ENCODE data around the gene TRMT5. TPM values are rescaled to one million over a fixed set of nuclear protein-coding genes. Genes with fewer than 3 reads are reported as not detected.

The TRMT5 gene
- total and polyA plus RNA-seq, 9 of the 15 experiments (the other 6 are each of a cell fraction or from before 2014, with no cell fraction given), result 8.4 to 20.0 (median 15.1) TPM

DNA sequence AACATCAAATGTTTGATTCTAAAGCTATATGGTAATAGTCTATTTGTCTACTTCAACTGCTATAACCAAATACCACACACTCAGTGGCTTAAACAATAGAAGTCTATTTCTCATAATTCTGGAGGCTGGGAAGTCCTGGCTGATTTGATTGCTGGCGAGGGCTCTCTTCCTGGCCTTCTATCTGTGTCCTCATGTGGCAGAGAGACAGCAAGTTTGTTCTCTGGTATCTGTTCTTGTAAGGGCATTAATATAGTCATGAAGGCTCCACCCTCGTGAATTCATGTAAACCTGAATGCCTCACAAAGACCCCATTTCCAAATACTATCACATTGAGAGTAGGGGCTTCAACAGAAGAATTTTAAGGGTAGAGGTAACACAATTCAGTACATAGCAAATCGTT lies 34.1 kb downstream of the TRMT5 start:
- Histone ChIP-seq H4K20me1 (replicated peaks; ENCODE audit: control insufficient read depth, insufficient read depth, low read length) (no peaks in the 10 kb centered on the region), H3K9ac (ENCODE audit: insufficient read depth in 1 of 2, low read depth in 2 of 2, low read length in 2 of 2) (no peak overlapping the region), H3K4me2 (ENCODE audit: insufficient read depth, low read length) (no peak overlapping the region), H3K27me3 (ENCODE audit: control insufficient read depth in 2 of 2, insufficient read depth in 2 of 2, low read length in 2 of 2) (no peaks in the 10 kb centered on the region), H3K9me1 (ENCODE audit: control insufficient read depth, insufficient read depth, low read length) (no peaks in the 10 kb centered on the region), H2AFZ (ENCODE audit: low read depth, low read length) (no peak overlapping the region), H3K9me3 (replicated peaks; ENCODE audit: control insufficient read depth, insufficient read depth, low read depth, low read length) (no peaks in the 10 kb centered on the region), H3K27ac (ENCODE audit: extremely low read depth, low read depth, low read length) (no peak overlapping the region), H3K4me1 (replicated peaks in 1 of 2; ENCODE audit: control insufficient read depth in 2 of 2, insufficient read depth in 2 of 2, low read length in 2 of 2) (no peaks in the 10 kb centered on the region), H3K36me3 (ENCODE audit: control insufficient read depth, insufficient read depth, low read length) (0 out of 3 replicates have a peak, but pooled peaks cover 3% of the 10 kb centered on the region), H3K79me2 (ENCODE audit: control insufficient read depth, insufficient read depth, low read length) (no peaks in the 10 kb centered on the region), H3K4me3 (no peak overlapping the region)
- in situ Hi-C loops (cut with MboI), result no loop called here
- WGBS (ENCODE audit: insufficient coverage, low coverage, missing lambda C conversion rate), result 66% methylated on average over 3 of the region's 3 CpGs
- POLR2A ChIA-PET, result no interaction called here
- CTCF ChIA-PET (ENCODE audit: low intra/inter-chr PET ratio), result no interaction called here
- no peak for ATAC-seq
- BruUV-seq (replicated peaks), result no TSS peak
- intact Hi-C loops (cut with micrococcal nuclease), result no loop called here
- FAIRE-seq, result no peak
- DNase-seq (ENCODE audit: extremely low read depth in 1 of 4, low spot score in 3 of 4), result no peak
- TF ChIP-seq CC2D1A (IDR thresholded peaks at IDR 0.05) (no peak), RREB1 (CRISPR knock-in tag; IDR thresholded peaks at IDR 0.05) (no peak), SRSF1 (IDR thresholded peaks at IDR 0.05; ENCODE audit: low read depth, low read length) (no peak), ASH1L (IDR thresholded peaks at IDR 0.05; ENCODE audit: borderline replicate concordance, low read depth, partially characterized antibody) (no peak), HDAC2 (IDR thresholded peaks at IDR 0.05) (no peak), SOX6 (IDR thresholded peaks at IDR 0.05) (no peak), TEAD2 (tag; IDR thresholded peaks at IDR 0.05) (no peak), SMARCB1 (IDR thresholded peaks at IDR 0.05; ENCODE audit: insufficient read length, low read depth) (no peak), ZNF239 (CRISPR knock-in tag; IDR thresholded peaks at IDR 0.05) (no peak), HLTF (IDR thresholded peaks at IDR 0.05) (no peak), U2AF1 (optimal IDR thresholded peaks at IDR 0.05; ENCODE audit: low read depth, low read length) (no peak), DPF2 (IDR thresholded peaks at IDR 0.05) (no peak), STAT5B (CRISPR knock-in tag; IDR thresholded peaks at IDR 0.05) (no peak), PRPF4 (IDR thresholded peaks at IDR 0.05; ENCODE audit: insufficient read depth, low read depth, low read length, poor library complexity, severe bottlenecking) (no peak), NKRF (IDR thresholded peaks at IDR 0.05; ENCODE audit: borderline replicate concordance) (no peak), TRIM28 (IDR thresholded peaks at IDR 0.05) (no peak)
- TF ChIP-seq, protein P1, sequence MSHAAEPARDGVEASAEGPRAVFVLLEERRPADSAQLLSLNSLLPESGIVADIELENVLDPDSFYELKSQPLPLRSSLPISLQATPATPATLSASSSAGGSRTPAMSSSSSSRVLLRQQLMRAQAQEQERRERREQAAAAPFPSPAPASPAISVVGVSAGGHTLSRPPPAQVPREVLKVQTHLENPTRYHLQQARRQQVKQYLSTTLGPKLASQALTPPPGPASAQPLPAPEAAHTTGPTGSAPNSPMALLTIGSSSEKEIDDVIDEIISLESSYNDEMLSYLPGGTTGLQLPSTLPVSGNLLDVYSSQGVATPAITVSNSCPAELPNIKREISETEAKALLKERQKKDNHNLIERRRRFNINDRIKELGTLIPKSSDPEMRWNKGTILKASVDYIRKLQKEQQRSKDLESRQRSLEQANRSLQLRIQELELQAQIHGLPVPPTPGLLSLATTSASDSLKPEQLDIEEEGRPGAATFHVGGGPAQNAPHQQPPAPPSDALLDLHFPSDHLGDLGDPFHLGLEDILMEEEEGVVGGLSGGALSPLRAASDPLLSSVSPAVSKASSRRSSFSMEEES (CRISPR knock-in tag; IDR thresholded peaks at IDR 0.05), result no peak
